ENCODE measurements around the gene GPR32.

GPR32 gene

DNA sequence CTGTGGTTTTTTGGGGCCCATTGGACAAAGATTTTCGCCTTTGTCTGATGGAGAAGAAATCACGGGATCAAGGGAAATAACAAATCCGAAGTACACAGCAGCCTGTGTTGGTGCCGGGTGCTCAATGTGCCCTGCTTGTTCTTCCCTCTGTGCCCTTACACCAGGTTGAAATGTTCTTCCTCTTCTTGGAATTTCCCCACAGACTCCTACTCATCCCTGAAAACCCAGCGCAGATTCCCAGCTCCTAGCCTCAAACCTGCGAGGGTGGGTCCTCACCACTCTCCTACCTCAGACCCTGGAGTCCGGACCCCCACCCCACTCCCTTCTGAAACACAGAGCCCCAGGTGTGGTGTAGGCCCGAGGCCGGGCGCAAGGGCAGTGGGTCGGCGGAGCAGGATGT lies 15.1 kb downstream of the GPR32 start:
- Histone ChIP-seq H3K27me3 (ENCODE audit: insufficient read depth, low read length, poor library complexity) (no peaks in the 10 kb centered on the region), H3K9ac (ENCODE audit: low read length) (no peak overlapping the region), H3K27ac (ENCODE audit: low read depth, low read length) (no peak overlapping the region), H4K8ac (ENCODE audit: low read depth, low read length) (no peak overlapping the region), H3K79me2 (ENCODE audit: control insufficient read depth, insufficient read depth, low read length) (no peaks in the 10 kb centered on the region), H4K5ac (ENCODE audit: low read length) (no peak overlapping the region), H3K79me1 (ENCODE audit: low read length) (no peaks in the 10 kb centered on the region), H2BK15ac (replicated peaks; ENCODE audit: low read depth) (no peak overlapping the region), H3K23ac (ENCODE audit: low read length) (no peak overlapping the region), H3K56ac (ENCODE audit: low read length) (no peak overlapping the region), H3K4me3 (ENCODE audit: low read length) (no peak overlapping the region), H2BK120ac (ENCODE audit: low read depth, low read length) (no peak overlapping the region), H3K4ac (ENCODE audit: low read depth, low read length) (no peak overlapping the region), H3K4me1 (ENCODE audit: control insufficient read depth, low read depth, low read length) (no peaks in the 10 kb centered on the region), H3K18ac (ENCODE audit: low read length) (no peak overlapping the region), H2AK5ac (ENCODE audit: low read length) (no peak overlapping the region), H3K4me2 (ENCODE audit: low read length) (no peak overlapping the region), H2BK5ac (ENCODE audit: low read length) (no peak overlapping the region), H3K36me3 (ENCODE audit: control insufficient read depth, insufficient read depth, low read length) (no peaks in the 10 kb centered on the region)
- no peak for DNase-seq
- WGBS (ENCODE audit: extremely low coverage, insufficient coverage, low lambda C conversion rate): no CpG with 5 or more reads among the region's 12 CpGs

DNA sequence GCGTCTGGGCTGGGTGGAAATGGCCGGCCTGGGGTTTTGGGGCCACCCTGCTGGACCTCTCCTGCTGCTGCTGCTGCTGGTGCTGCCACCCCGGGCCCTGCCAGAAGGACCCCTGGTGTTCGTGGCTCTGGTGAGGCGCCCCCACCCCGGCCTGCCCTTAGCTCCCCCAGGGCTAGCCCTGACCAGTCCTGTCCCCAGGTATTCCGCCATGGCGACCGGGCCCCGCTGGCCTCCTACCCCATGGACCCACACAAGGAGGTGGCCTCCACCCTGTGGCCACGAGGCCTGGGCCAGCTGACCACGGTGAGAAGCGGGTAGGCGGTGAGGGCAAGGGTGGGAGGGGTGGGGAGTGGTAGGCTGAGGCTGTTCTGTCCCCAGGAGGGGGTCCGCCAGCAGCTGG lies 20.1 kb downstream of the GPR32 start, which contains the start of gene ACP4:
ACP4 (plus strand) TSS at position 20 of the 400 bp plus-strand sequence; CDS start at position 20, 0 bp downstream.
- Histone ChIP-seq H2BK5ac (ENCODE audit: low read length) (no peak within 1 kb of the TSS), H3K9ac (ENCODE audit: low read length) (no peak within 1 kb of the TSS), H3K4me1 (ENCODE audit: control insufficient read depth, low read depth, low read length) (no peaks in the 10 kb centered on the region), H3K18ac (ENCODE audit: low read length) (no peak within 1 kb of the TSS), H3K27ac (ENCODE audit: low read depth, low read length) (no peak within 1 kb of the TSS), H3K56ac (ENCODE audit: low read length) (no peak within 1 kb of the TSS), H2BK15ac (replicated peaks; ENCODE audit: low read depth) (no peak within 1 kb of the TSS), H3K79me2 (ENCODE audit: control insufficient read depth, insufficient read depth, low read length) (no peaks in the 10 kb centered on the region), H3K36me3 (ENCODE audit: control insufficient read depth, insufficient read depth, low read length) (no peaks in the 10 kb centered on the region), H3K4ac (ENCODE audit: low read depth, low read length) (no peak within 1 kb of the TSS), H2BK120ac (ENCODE audit: low read depth, low read length) (no peak within 1 kb of the TSS), H3K27me3 (ENCODE audit: insufficient read depth, low read length, poor library complexity) (no peaks in the 10 kb centered on the region), H3K4me3 (ENCODE audit: low read length) (no peak within 1 kb of the TSS), H3K4me2 (ENCODE audit: low read length) (no peak within 1 kb of the TSS), H3K23ac (ENCODE audit: low read length) (no peak within 1 kb of the TSS), H2AK5ac (ENCODE audit: low read length) (no peak within 1 kb of the TSS), H3K79me1 (ENCODE audit: low read length) (no peaks in the 10 kb centered on the region), H4K8ac (ENCODE audit: low read depth, low read length) (no peak within 1 kb of the TSS), H4K5ac (ENCODE audit: low read length) (no peak within 1 kb of the TSS)
- no CpG with 5 or more reads among the region's 15 CpGs for WGBS (ENCODE audit: extremely low coverage, insufficient coverage, low lambda C conversion rate)
- DNase-seq: no peak

DNA sequence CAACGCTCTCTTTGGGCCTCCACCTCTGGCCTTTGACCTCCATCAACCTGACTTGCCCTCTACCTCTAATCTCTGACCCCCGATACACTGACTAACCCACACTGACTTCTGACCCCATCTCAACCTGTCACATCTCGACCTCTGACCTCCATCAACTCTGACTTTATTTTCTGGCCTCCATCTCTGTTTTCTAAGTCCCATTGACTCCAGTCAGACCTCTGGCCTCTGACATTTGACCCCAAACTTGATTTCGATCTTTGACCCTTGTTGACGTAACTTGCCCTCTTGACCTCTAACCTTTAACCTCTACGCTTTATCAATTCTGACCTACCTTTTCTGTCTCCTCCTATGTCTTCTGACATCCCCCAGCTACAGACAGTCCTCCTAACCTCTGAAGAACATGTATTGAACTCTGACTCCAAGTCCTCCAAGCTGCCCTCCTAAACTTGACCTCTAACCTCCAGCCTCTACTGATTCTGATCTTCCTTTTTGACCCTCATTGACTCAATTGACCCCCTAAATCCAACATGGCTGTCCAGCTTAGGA lies 20.7 kb downstream of the GPR32 start:
- Histone ChIP-seq H2AK5ac (ENCODE audit: low read length) (no peak overlapping the region), H3K4ac (ENCODE audit: low read depth, low read length) (no peak overlapping the region), H3K4me1 (ENCODE audit: control insufficient read depth, low read depth, low read length) (no peaks in the 10 kb centered on the region), H3K4me3 (ENCODE audit: low read length) (no peak overlapping the region), H2BK120ac (ENCODE audit: low read depth, low read length) (no peak overlapping the region), H3K4me2 (ENCODE audit: low read length) (no peak overlapping the region), H3K23ac (ENCODE audit: low read length) (no peak overlapping the region), H2BK5ac (ENCODE audit: low read length) (no peak overlapping the region), H3K36me3 (ENCODE audit: control insufficient read depth, insufficient read depth, low read length) (peaks cover 1% of the 10 kb centered on the region), H3K79me2 (ENCODE audit: control insufficient read depth, insufficient read depth, low read length) (no peaks in the 10 kb centered on the region), H4K8ac (ENCODE audit: low read depth, low read length) (no peak overlapping the region), H3K9ac (ENCODE audit: low read length) (no peak overlapping the region), H3K79me1 (ENCODE audit: low read length) (no peaks in the 10 kb centered on the region), H4K5ac (ENCODE audit: low read length) (no peak overlapping the region), H3K27me3 (ENCODE audit: insufficient read depth, low read length, poor library complexity) (no peaks in the 10 kb centered on the region), H2BK15ac (replicated peaks; ENCODE audit: low read depth) (no peak overlapping the region), H3K18ac (ENCODE audit: low read length) (no peak overlapping the region), H3K56ac (ENCODE audit: low read length) (no peak overlapping the region), H3K27ac (ENCODE audit: low read depth, low read length) (no peak overlapping the region)
- WGBS (ENCODE audit: extremely low coverage, insufficient coverage, low lambda C conversion rate): no CpG with 5 or more reads among the region's 6 CpGs
- DNase-seq: no peak

DNA sequence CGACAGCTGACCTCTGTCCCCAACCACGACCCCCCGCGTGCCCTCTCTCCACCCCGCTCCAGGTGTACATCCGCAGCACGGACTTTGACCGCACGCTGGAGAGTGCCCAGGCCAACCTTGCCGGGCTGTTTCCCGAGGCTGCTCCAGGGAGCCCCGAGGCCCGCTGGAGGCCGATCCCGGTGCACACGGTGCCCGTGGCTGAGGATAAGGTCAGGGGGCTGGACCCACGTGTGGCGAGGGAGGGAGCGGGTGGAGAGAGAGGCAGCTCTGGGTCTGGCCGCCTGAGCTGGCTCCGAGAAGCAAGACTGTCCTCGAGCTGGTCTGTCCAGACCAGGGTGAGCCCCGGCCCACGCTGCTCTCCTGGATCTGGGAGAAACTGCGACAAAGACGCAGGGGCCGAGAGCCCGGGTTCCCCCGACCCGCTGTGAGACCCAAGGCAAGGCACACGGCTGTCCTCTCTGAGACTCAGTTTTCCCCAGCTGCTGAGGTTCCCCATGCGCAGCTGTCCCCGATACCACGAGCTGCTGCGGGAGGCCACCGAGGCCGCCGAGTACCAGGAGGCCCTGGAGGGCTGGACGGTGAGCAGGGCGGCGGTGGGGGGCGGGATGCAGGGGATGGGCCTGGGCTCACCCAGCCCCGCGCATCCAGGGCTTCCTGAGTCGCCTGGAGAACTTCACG lies 21.5 kb downstream of the GPR32 start:
- DNase-seq: no peak
- Histone ChIP-seq H2BK120ac (ENCODE audit: low read depth, low read length) (no peak overlapping the region), H3K4ac (ENCODE audit: low read depth, low read length) (no peak overlapping the region), H3K23ac (ENCODE audit: low read length) (no peak overlapping the region), H2AK5ac (ENCODE audit: low read length) (no peak overlapping the region), H3K9ac (ENCODE audit: low read length) (no peak overlapping the region), H3K27ac (ENCODE audit: low read depth, low read length) (no peak overlapping the region), H4K5ac (ENCODE audit: low read length) (no peak overlapping the region), H2BK15ac (replicated peaks; ENCODE audit: low read depth) (no peak overlapping the region), H3K79me2 (ENCODE audit: control insufficient read depth, insufficient read depth, low read length) (no peaks in the 10 kb centered on the region), H3K4me3 (ENCODE audit: low read length) (no peak overlapping the region), H3K56ac (ENCODE audit: low read length) (no peak overlapping the region), H3K79me1 (ENCODE audit: low read length) (no peaks in the 10 kb centered on the region), H4K8ac (ENCODE audit: low read depth, low read length) (no peak overlapping the region), H3K27me3 (ENCODE audit: insufficient read depth, low read length, poor library complexity) (no peaks in the 10 kb centered on the region), H3K4me1 (ENCODE audit: control insufficient read depth, low read depth, low read length) (no peaks in the 10 kb centered on the region), H3K4me2 (ENCODE audit: low read length) (no peak overlapping the region), H3K18ac (ENCODE audit: low read length) (no peak overlapping the region), H2BK5ac (ENCODE audit: low read length) (no peak overlapping the region), H3K36me3 (ENCODE audit: control insufficient read depth, insufficient read depth, low read length) (peaks cover 1% of the 10 kb centered on the region)
- no CpG with 5 or more reads among the region's 47 CpGs for WGBS (ENCODE audit: extremely low coverage, insufficient coverage, low lambda C conversion rate)

DNA sequence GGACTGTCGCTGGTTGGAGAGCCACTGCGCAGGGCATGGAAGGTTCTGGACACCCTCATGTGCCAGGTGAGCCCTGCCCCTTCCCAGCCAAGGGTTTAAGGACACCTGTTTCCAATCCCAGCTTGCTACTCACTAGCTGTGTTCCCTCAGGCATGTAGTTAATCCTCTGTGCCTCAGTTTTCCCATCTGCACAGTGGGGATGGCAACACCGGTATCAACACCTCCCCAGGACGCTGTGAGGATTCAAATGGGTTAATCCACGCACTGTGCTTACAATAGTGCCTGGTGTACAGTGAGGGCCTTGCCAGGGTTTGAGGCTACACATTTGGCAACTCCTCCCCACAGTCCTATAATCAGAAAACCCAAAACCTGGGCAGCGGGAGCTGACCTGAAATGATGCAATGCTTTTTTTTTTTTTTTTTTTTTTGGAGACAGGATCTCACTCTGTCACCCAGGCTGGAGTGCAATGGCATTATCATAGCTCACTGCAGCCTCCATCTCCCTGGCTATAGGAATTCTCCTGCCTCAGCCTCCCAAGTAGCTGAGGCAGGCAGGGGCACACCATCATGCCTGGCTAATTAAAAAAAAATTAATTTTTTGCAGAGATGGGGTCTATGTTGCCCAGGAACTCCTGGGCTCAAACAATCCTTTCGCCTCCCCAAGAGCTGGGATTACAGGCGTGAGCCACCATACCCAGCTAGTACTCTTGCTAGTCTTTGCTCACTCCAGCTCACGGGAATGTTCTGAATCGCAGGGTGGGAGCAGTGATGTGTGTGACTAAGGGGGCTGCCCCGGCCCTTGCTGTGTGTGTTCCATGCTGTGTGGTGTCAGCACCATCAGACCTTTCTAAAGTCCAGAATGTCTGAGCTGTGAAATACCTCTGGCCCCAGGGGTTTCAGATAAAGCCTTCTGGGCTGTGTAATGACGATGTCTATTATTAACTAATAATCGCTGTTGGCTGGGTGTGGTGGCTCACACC lies 22.3 kb downstream of the GPR32 start:
- no peak overlapping the region for H2BK15ac ChIP-seq (replicated peaks; ENCODE audit: low read depth)
- no peak overlapping the region for H4K5ac ChIP-seq (ENCODE audit: low read length)
- no peaks in the 10 kb centered on the region for H3K27me3 ChIP-seq (ENCODE audit: insufficient read depth, low read length, poor library complexity)
- H2BK120ac ChIP-seq (ENCODE audit: low read depth, low read length): no peak overlapping the region
- H2AK5ac ChIP-seq (ENCODE audit: low read length): no peak overlapping the region
- no peak overlapping the region for H3K4me3 ChIP-seq (ENCODE audit: low read length)
- WGBS (ENCODE audit: extremely low coverage, insufficient coverage, low lambda C conversion rate): no CpG with 5 or more reads among the region's 13 CpGs
- no peak overlapping the region for H4K8ac ChIP-seq (ENCODE audit: low read depth, low read length)
- H3K56ac ChIP-seq (ENCODE audit: low read length): no peak overlapping the region
- H3K9ac ChIP-seq (ENCODE audit: low read length): no peak overlapping the region
- DNase-seq: no peak
- no peak overlapping the region for H3K27ac ChIP-seq (ENCODE audit: low read depth, low read length)
- H3K4ac ChIP-seq (ENCODE audit: low read depth, low read length): no peak overlapping the region
- no peaks in the 10 kb centered on the region for H3K79me2 ChIP-seq (ENCODE audit: control insufficient read depth, insufficient read depth, low read length)
- H3K36me3 ChIP-seq (ENCODE audit: control insufficient read depth, insufficient read depth, low read length): peaks cover 7% of the 10 kb centered on the region
- no peak overlapping the region for H3K23ac ChIP-seq (ENCODE audit: low read length)
- H3K79me1 ChIP-seq (ENCODE audit: low read length): no peaks in the 10 kb centered on the region
- no peak overlapping the region for H2BK5ac ChIP-seq (ENCODE audit: low read length)
- no peaks in the 10 kb centered on the region for H3K4me1 ChIP-seq (ENCODE audit: control insufficient read depth, low read depth, low read length)
- no peak overlapping the region for H3K18ac ChIP-seq (ENCODE audit: low read length)
- H3K4me2 ChIP-seq (ENCODE audit: low read length): no peak overlapping the region

Data from mesendoderm (in vitro differentiated cells).